Gastroesophageal sphincter (tissue), 3 donors: ENCODE measurements around the gene CCDC51.
A peak's percentile ranks its signal among the peaks of the same experiment; 100 is the strongest.

ENCODE experiments used
- CTCF ChIP-seq, 4 experiments: fragments of 200-600 bp in 2 of 4; fragments of 450-650 bp in 2 of 4; sonication (generic) in 1 of 4; IDR thresholded peaks; one replicate each; pipeline ENCODE4 v1.5.1; 2017 to 2019; ENCODE audit warnings: antibody characterized with exemption in 4 of 4, mild to moderate bottlenecking in 2 of 4, moderate library complexity in 2 of 4
- EP300 ChIP-seq: sonication (generic); formaldehyde crosslinking; IDR thresholded peaks from one replicate; pipeline ENCODE4 v1.6.1; 2017; ENCODE audit warnings: antibody characterized with exemption, mild to moderate bottlenecking
- POLR2AphosphoS5 ChIP-seq: sonication (generic); formaldehyde crosslinking; IDR thresholded peaks from one replicate; pipeline ENCODE4 v1.6.1; 2017; ENCODE audit warnings: antibody characterized with exemption

DNA sequence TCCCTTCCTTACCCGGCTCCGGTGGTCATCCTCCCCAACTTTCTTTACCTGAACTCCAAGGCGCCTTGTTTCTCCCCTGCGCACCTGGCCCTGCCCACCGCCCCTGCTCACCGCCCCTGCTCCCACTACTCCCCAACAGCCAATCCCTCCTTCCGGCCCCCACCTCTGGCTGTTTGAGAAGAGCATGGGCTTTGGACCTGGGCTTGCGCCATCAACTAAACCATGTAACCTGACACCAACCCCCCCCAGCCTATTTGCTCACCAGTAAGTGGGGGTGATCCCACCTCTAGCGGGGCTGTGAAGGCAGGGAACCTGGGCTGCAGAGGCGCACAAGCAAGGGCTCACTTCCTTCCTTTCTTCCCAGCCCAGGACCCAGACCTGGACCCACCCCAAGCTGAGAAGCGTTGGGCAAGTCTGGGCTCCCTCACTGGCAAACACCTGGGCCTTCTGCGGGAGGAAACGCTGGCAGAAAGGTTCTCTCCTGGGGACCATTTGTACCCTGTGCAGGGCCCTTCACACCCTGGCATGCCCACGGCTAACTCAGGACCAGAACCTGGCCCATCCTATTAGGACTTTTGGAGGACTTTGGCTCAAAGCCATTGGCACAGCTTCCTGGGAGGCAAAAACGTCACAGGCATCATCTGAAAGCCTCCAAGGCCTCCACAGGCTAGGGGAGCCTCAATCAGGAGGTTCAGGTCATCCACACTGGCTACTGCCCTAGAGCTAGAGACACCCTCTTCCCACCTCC is 9.8 kb downstream of the CCDC51 start, which contains the start of gene PLXNB1:
- TF ChIP-seq CTCF (IDR thresholded peaks at IDR 0.05), result no peak
- TF ChIP-seq POLR2AphosphoS5, result peak; percentile 39
- TF ChIP-seq EP300, result no peak
